ENCODE results near the gene LRP3. TPM values are rescaled to one million over a fixed set of nuclear protein-coding genes. Genes with fewer than 3 reads are reported as not detected.

The LRP3 gene
- total RNA-seq, 1 experiment from 2014 or later = 39.4 TPM

- no peak for DNase-seq (ENCODE audit: low spot score)
- Histone ChIP-seq H3K27me3 (replicated peaks; ENCODE audit: insufficient read depth, low read depth, low read length, poor library complexity) (no peaks in the 10 kb centered on the region), H3K27ac (ENCODE audit: low read depth, low read length, poor library complexity, severe bottlenecking) (no peak overlapping the region), H3K4me1 (ENCODE audit: insufficient read depth, low read length, poor library complexity, severe bottlenecking) (no peaks in the 10 kb centered on the region), H3K9me3 (ENCODE audit: low read depth, low read length, poor library complexity, severe bottlenecking) (no peaks in the 10 kb centered on the region), H3K4me3 (ENCODE audit: low read depth, low read length, poor library complexity, severe bottlenecking) (no peak overlapping the region), H3K36me3 (ENCODE audit: insufficient read depth, low read length, poor library complexity, severe bottlenecking) (no peaks in the 10 kb centered on the region)
- POLR2A ChIA-PET (ENCODE audit: low non-redundant PET) = no interaction called here
- BruUV-seq (replicated peaks) = no TSS peak
- no peak for TF ChIP-seq CTCF (conservative IDR thresholded peaks at IDR 0.05; ENCODE audit: low read depth, low read length)
- TF ChIP-seq EZH2 (IDR thresholded peaks at IDR 0.05; ENCODE audit: borderline replicate concordance, low read depth, low read length, poor library complexity, severe bottlenecking) = no peak
- CTCF ChIA-PET = no interaction called here
- intact Hi-C loops (cut with micrococcal nuclease; ENCODE audit: unreplicated experiment) = loop anchor here (2.0 to 5.0 kb wide), 2 partner anchors 164 to 529 kb away; no protein-coding TSS in a partner anchor
Observed at GRCh38 chr19:33242911-33243310, 48.8 kb downstream of the LRP3 start.

- CTCF ChIA-PET = no interaction called here
- no peak for DNase-seq (ENCODE audit: low spot score)
- BruUV-seq (replicated peaks) = no TSS peak
- TF ChIP-seq EZH2 (IDR thresholded peaks at IDR 0.05; ENCODE audit: borderline replicate concordance, low read depth, low read length, poor library complexity, severe bottlenecking) (no peak), CTCF (conservative IDR thresholded peaks at IDR 0.05; ENCODE audit: low read depth, low read length) (peak; percentile 59)
- no peaks in the 10 kb centered on the region for H3K36me3 ChIP-seq (ENCODE audit: insufficient read depth, low read length, poor library complexity, severe bottlenecking)
- no peaks in the 10 kb centered on the region for H3K9me3 ChIP-seq (ENCODE audit: low read depth, low read length, poor library complexity, severe bottlenecking)
- intact Hi-C loops (cut with micrococcal nuclease; ENCODE audit: unreplicated experiment) = no loop called here
- no peaks in the 10 kb centered on the region for H3K4me1 ChIP-seq (ENCODE audit: insufficient read depth, low read length, poor library complexity, severe bottlenecking)
- POLR2A ChIA-PET (ENCODE audit: low non-redundant PET) = no interaction called here
- no peak overlapping the region for H3K27ac ChIP-seq (ENCODE audit: low read depth, low read length, poor library complexity, severe bottlenecking)
- no peak overlapping the region for H3K4me3 ChIP-seq (ENCODE audit: low read depth, low read length, poor library complexity, severe bottlenecking)
- no peaks in the 10 kb centered on the region for H3K27me3 ChIP-seq (replicated peaks; ENCODE audit: insufficient read depth, low read depth, low read length, poor library complexity)
Observed at GRCh38 chr19:33245948-33246708, 52.0 kb downstream of the LRP3 start.

- no TSS peak for BruUV-seq (replicated peaks)
- Histone ChIP-seq H3K4me3 (ENCODE audit: low read depth, low read length, poor library complexity, severe bottlenecking) (no peak overlapping the region), H3K4me1 (ENCODE audit: insufficient read depth, low read length, poor library complexity, severe bottlenecking) (no peaks in the 10 kb centered on the region), H3K9me3 (ENCODE audit: low read depth, low read length, poor library complexity, severe bottlenecking) (no peaks in the 10 kb centered on the region), H3K27ac (ENCODE audit: low read depth, low read length, poor library complexity, severe bottlenecking) (no peak overlapping the region), H3K36me3 (ENCODE audit: insufficient read depth, low read length, poor library complexity, severe bottlenecking) (no peaks in the 10 kb centered on the region), H3K27me3 (replicated peaks; ENCODE audit: insufficient read depth, low read depth, low read length, poor library complexity) (no peaks in the 10 kb centered on the region)
- no peak for TF ChIP-seq EZH2 (IDR thresholded peaks at IDR 0.05; ENCODE audit: borderline replicate concordance, low read depth, low read length, poor library complexity, severe bottlenecking)
- TF ChIP-seq CTCF (conservative IDR thresholded peaks at IDR 0.05; ENCODE audit: low read depth, low read length) = no peak
- DNase-seq (ENCODE audit: low spot score) = no peak
- ChIA-PET CTCF (no interaction called here), POLR2A (ENCODE audit: low non-redundant PET) (no interaction called here)
- intact Hi-C loops (cut with micrococcal nuclease; ENCODE audit: unreplicated experiment) = no loop called here
Observed at GRCh38 chr19:33246709-33247440, 52.7 kb downstream of the LRP3 start.

All from A673 (cell line).